WERI-Rb-1 (cell line): ENCODE results near the gene CAMK2G.

Experiments used
- DNase-seq: peaks from one replicate; pipeline ENCODE4 v3.0.0-alpha.2; 2020
- H3K27ac ChIP-seq: fragments of 250-450 bp; sonication (Bioruptor Pico); 2 replicates; pipeline ENCODE4 v1.5.1; 2020; ENCODE audit warnings: mild to moderate bottlenecking, moderate library complexity
- H3K27me3 ChIP-seq: fragments of 250-450 bp; sonication (Bioruptor Pico); 2 replicates; pipeline ENCODE4 v1.5.1; 2021; ENCODE audit warnings: mild to moderate bottlenecking, low read depth, moderate library complexity; ENCODE audit not compliant: insufficient read depth, severe bottlenecking
- H3K36me3 ChIP-seq: fragments of 250-450 bp; sonication (Bioruptor Pico); 2 replicates; pipeline ENCODE4 v1.5.1; 2020; ENCODE audit warnings: mild to moderate bottlenecking, moderate library complexity
- H3K4me3 ChIP-seq: 2 replicates; pipeline ENCODE4 v1.5.1; 2011; ENCODE audit warnings: low read depth, mild to moderate bottlenecking, control low read depth, low read length
- H3K9me3 ChIP-seq: fragments of 250-450 bp; sonication (Bioruptor Pico); 2 replicates; pipeline ENCODE4 v1.5.1; 2021; ENCODE audit warnings: mild to moderate bottlenecking, moderate library complexity; ENCODE audit not compliant: severe bottlenecking
- CTCF ChIP-seq: IDR thresholded peaks from 2 replicates; pipeline ENCODE4 v1.5.1; 2011; ENCODE audit warnings: low read depth, mild to moderate bottlenecking, control low read depth, inconsistent platforms, low read length

CAMK2G gene

GRCh38 chr10:73785721-73786511 is 88.4 kb downstream of the CAMK2G start:
- H3K27ac ChIP-seq = peak overlapping the region; percentile 75
- no peaks in the 10 kb centered on the region for H3K9me3 ChIP-seq
- TF ChIP-seq CTCF = no peak
- H3K27me3 ChIP-seq = no peaks in the 10 kb centered on the region
- no peak for DNase-seq
- H3K36me3 ChIP-seq = peaks cover 27% of the 10 kb centered on the region
- peak overlapping the region; percentile 84 for H3K4me3 ChIP-seq

GRCh38 chr10:73785211-73785720 is 89.1 kb downstream of the CAMK2G start, which contains the start of gene ZSWIM8:
Gene ZSWIM8, plus strand, starts transcription at chr10:73785606. Its CDS starts 273 bp downstream, at chr10:73785879.
- peaks cover 22% of the 10 kb centered on the region for H3K36me3 ChIP-seq
- peak within 1 kb of the TSS; percentile 84 for H3K4me3 ChIP-seq
- peak within 1 kb of the TSS; percentile 75 for H3K27ac ChIP-seq
- peak; percentile 83 for DNase-seq
- H3K9me3 ChIP-seq = no peaks in the 10 kb centered on the region
- H3K27me3 ChIP-seq = no peaks in the 10 kb centered on the region
- no peak for TF ChIP-seq CTCF

GRCh38 chr10:73782749-73783085 is 91.6 kb downstream of the CAMK2G start:
- Histone ChIP-seq H3K9me3 (no peaks in the 10 kb centered on the region), H3K4me3 (peak overlapping the region; percentile 63), H3K36me3 (peaks cover 31% of the 10 kb centered on the region), H3K27me3 (no peaks in the 10 kb centered on the region), H3K27ac (no peak overlapping the region)
- no peak for TF ChIP-seq CTCF
- DNase-seq = no peak

GRCh38 chr10:73781879-73782748 is 92.2 kb downstream of the CAMK2G start, which contains the start of gene CHCHD1:
Gene CHCHD1, plus strand, starts transcription at chr10:73782048. Its CDS starts 28 bp downstream, at chr10:73782076.
- DNase-seq = peak; percentile 94
- no peaks in the 10 kb centered on the region for H3K9me3 ChIP-seq
- peak within 1 kb of the TSS; percentile 63 for H3K4me3 ChIP-seq
- no peak for TF ChIP-seq CTCF
- H3K27ac ChIP-seq = peak within 1 kb of the TSS; percentile 89
- peaks cover 29% of the 10 kb centered on the region for H3K36me3 ChIP-seq
- H3K27me3 ChIP-seq = no peaks in the 10 kb centered on the region

GRCh38 chr10:73781548-73781878 is 92.8 kb downstream of the CAMK2G start:
- no peak for DNase-seq
- Histone ChIP-seq H3K9me3 (no peaks in the 10 kb centered on the region), H3K27me3 (no peaks in the 10 kb centered on the region), H3K27ac (peak overlapping the region; percentile 89), H3K4me3 (peak overlapping the region; percentile 63), H3K36me3 (peaks cover 34% of the 10 kb centered on the region)
- TF ChIP-seq CTCF = no peak
